GM19023 (cell line): Measurements from ENCODE around the gene FOXC2.
"Not testable (repeated sequence)": the region's sequence is repeated elsewhere in the genome, so short reads cannot be mapped to it uniquely, and the experiment has no call there.

ENCODE experiments used
- ATAC-seq: cut with Tn5 transposase; IDR thresholded peaks from one replicate; pipeline ENCODE4 v1.9.1; 2021; ENCODE audit warnings: mild to moderate bottlenecking, moderate library complexity; ENCODE audit not compliant: unreplicated experiment

Gene FOXC2

DNA sequence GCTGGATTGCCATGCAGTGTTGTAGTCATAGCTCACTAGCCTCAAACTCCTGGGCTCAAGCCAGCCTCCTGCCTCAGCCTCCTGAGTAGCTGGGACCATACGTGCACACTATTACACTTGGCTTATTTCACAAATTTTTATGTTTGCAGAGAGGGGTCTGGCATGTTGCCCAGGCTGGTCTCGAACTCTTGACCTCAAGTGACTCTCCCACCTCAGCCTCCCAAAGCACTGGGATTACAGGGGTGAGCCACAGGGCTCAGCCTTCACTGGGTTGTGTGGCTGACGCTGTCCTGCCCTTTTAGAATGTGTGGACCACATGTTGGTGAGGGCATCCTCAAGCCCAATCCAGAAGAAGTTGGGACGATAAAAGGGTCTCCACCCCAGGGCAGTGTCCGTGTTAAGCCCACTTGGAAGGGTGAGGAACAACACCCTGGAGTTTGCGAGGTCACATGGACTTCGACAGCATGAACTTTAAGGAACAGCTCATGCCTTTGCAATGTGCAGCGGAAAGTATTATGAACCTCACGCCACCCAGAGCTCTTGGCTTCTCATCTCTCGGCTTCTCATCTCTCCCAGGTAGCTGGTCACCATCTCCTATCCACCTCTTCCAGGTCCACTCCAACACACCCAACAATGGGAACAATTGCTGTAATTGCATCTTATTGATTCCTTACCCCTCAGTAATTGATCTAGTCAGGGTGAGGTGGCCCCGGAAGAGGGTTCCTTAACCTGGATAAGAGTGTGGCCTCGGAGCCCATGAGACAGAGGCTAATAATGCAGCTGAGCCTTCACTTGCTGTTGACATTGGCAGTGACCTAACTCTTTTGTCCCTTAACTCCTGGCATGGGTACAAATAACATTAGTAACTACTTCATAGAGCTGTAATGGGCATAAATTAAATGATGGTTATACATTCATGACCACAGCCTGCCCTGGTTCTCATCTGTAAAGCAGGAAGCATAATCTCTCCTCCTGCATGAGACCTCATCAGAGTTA, 18.4 kb downstream of the FOXC2 start:
- no peak for ATAC-seq

DNA sequence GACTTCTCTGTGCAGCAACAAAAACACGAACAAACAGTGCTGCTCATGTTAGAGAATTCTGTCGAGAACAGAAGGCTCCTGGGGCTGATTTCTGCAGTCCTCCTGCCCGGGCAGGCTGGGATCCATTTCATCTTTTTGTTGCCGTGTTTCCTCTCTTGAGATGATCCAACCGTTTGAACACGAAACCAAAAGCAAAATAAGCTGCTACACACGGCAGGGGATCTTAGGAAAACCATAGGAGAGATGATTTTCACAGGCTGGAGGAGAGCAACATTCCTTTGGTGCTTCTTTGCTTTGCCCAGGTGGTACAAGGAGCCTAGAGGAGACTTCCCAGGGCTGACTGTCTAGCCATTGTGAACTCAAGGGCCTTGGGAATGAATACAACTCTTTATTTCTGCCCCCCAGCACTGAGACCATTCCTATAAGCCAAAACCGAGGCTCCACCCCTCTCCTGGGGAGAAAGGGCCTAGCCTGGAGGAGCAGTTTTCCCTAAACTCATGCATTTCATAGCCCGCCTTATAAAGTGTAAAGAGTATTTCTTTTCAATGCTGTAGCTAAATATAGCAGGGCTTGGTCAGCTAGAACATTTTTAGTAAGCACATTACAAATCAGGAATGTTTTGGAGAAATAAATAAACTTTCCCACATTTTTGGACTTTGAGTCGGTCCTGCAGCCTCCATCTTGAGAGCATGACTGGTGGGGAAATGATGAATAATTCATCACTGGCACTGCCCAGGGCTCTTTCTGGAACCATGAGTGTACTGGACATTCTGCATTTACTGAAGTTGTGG, 19.4 kb downstream of the FOXC2 start:
- ATAC-seq, result no peak

DNA sequence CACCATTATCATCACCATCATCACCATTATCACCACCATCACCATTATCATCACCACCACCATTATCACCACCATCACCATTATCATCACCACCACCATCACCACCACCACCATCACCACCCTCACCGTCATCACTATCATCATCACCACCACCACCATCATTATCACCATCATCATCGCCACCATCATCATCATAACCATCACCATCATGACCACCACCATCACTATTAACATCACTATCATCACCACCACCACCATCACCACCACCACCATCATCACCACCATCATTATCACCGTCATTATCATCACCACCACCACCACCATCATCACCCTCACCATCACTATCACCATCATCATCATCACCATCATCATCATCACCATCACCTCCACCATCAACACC, 20.9 kb downstream of the FOXC2 start:
- no peak for ATAC-seq

GRCh38 chr16:86587955-86588354, 21.3 kb downstream of the FOXC2 start:
- ATAC-seq, result not testable (repeated sequence)

DNA sequence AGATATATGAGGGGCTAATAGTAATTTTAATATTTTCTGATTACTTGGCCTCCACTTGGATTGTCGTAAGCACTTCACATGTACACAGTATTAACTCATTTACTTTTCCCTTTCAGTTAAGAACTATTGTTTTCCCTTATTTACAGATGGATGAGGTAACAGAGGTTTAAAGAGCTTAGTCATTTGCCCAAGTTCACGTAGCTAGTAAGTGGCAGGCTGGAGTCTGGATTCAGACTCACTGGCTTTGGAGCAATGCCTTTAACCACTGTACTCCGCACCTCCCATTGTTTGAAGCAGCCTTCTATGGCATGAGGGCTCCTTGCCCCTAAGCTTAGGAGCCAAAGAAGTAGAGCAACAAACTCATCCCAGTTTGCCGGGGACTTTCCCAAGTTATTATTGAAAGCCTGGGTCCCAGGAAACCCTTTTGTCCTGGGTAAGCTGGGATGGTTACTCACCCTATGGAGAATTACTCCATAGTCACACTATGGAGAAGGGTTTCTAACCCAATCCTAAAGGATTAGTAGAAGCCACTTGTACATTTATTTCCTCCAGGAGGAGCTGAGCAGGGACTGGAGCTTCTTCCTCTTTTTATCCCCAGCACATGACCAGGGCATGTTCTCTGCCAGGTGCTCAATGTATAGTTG, 24.0 kb downstream of the FOXC2 start:
- ATAC-seq, result no peak

GRCh38 chr16:86591270-86591669, 24.6 kb downstream of the FOXC2 start:
- no peak for ATAC-seq

GRCh38 chr16:86593913-86594620, 27.4 kb downstream of the FOXC2 start:
- no peak for ATAC-seq

- no peak for ATAC-seq
Measured at GRCh38 chr16:86594721-86595120, 28.1 kb downstream of the FOXC2 start.

- no peak for ATAC-seq
Measured at GRCh38 chr16:86595983-86596605, 29.5 kb downstream of the FOXC2 start.

DNA sequence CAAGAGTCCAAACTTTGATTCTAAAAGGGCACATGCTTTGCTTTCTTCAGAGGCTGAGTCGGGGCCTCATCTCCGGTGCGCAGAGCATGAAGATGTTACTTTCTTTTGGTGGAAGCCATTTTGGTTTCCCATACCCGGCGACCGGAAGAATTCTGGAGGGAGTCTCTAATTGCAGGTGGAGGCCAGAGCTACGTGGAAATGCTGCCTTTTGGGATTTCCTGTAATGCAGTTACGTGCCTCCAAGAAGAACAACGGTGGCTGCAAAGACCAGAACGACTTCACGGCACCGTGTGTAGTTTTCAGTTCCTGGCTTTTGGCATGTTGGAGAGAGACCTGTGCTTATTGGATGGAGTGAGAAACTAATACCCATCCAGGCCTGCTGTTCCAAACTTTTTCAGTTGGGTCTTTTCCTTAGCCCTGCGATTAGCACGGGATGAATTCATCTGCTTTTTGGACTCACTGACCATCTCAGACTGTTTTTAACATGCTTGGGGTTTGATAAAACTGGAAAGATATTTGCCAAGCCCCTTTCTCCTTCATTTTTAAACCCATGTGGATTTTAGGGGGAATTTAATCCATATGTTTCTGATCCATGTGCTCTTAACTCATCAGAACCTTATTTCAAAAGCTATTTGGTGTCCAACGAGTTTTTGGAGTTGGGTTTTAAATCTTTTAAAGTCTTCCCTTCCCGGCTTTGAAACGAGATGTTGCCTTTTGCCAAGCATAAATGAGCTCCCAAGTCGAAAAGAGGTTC, 30.7 kb downstream of the FOXC2 start:
- no peak for ATAC-seq

DNA sequence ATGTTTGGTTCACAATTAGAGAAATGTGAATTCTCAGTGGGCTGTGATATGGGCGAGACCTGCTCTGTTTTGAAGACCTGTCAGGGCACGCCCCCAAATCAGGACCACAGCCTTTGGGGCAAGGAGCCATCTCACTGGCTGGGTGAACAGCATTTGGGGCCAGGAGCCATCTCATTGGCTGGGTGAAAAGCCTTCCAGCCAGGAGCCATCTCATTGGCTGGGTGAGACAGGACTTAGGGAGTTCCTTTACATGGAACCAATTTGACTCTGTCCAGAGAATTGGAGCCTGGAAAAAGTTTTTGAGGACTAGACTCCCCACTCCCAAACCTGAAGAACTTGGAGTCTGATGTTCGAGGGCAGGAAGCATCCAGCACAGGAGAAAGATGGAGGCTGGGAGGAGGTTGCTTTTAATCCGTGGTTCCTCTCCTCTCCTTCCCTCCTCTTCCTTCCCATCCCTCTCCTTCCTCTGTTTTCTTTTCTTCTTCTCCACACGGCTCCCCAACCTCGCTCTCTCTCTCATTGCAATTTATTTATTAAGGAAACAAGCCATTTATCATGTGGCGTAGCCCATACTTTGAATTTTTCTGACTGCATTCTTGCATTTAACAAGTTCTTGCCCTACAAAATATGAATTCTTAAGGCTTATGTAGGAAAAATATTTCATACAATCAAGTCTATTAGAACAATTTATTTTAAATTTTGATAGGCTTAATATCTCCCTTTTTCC, 31.4 kb downstream of the FOXC2 start:
- ATAC-seq, result no peak

DNA sequence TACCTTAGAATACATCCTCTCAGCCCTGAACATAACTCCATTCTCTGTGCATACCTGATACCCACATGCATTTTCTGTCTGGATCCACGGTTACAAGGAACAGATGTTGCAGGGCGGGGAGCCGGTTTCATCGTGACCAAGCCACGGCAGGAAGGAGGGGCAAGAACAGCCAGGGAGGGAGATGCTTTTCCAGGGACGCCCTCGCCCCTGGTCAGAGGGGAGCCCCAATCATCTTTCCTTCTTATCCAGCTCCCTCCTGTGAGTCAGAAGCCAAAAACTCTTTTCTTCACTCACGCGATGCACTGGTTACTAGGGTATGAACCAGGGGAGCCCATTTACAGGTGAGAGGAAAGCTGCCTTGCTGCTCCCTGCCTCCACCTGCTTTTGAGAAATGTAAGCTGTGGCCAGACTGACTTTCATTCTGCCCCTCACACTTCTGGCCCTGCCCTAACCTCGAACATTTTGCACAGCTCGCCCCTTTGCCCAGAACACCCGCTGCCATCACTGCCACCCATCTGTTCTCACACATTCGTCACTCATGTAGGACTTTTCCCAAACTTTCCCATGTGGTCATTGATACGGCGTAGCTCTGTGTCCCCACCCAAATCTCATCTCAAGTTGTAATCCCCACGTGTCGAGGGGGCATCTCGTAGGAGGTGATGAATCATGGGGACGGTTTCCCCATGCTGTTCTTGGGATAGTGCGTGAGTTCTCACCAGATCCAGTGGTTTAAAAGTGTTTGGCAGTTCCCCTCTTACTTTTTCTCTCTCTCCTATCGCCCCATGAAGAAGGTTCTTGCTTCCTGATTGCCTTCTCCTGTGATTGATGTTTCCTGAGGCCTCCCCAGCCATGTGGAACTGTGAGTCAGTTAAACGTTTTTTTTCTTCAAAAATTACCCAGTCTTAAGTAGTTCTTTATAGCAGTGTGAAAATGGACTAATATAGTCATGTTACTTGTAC, 32.3 kb downstream of the FOXC2 start:
- no peak for ATAC-seq

- no peak for ATAC-seq
Measured at GRCh38 chr16:86601356-86601755, 34.7 kb downstream of the FOXC2 start.

- ATAC-seq, result no peak
Measured at GRCh38 chr16:86602521-86602920, 35.9 kb downstream of the FOXC2 start.

DNA sequence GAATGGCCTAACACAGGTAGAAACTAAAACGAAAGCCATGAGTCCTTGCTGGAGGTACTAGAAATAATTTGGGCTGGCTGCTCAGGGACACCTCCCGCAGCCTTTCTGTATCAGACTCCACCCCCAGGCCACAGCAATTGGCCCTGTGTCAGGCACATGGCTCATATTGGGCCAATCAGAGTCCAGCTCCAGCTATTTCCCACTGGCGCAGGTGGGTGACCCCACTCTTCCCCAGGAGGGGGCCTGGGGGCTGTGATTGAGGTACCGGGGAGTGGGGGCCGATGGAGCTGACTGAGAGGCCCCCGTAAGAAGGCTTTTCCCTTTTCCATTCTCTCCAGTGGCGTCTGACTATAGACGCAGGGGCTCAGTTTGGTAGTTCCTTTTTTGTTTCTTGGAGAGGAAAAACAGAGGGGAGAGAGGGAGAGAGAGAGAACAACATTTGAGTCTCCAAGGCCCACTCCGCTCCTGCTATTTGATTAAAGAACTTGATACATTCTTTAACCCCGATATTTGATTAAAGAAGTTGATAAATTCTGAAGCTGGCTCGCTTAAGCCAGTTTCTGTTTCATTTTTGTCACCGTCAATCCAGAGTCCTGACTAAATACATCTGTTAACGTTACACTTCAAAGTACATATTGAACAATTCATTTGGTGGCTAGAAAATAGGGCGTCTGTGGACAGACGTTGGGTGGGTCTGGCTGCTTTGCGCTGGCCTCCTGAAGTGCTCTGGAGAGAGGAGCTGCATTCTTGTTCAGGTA, 38.0 kb downstream of the FOXC2 start:
- ATAC-seq, result no peak

DNA sequence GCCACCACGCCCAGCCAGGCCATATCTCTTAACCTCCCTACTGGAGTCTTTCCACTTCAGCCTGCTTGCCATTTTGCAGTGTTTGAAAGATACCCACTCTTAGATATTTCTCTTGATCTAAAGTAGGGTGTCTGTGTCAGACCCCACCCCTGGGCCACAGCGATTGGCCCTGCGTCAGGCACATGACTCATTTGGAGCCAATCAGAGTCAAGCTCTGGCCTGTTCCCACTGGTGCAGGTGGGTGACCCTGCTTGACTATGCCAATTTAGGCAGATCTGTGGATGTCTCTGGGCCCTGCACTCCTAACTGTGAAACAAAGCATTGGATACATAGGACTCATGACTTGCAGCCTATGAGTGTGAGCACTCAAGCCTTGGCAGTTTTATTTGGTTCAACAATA, 39.3 kb downstream of the FOXC2 start:
- ATAC-seq, result no peak

GRCh38 chr16:86608301-86608747, 41.7 kb downstream of the FOXC2 start:
- no peak for ATAC-seq
